Measurements from ENCODE around the gene RBFOX2.
"Not testable (repeated sequence)": the region's sequence is repeated elsewhere in the genome, so short reads cannot be mapped to it uniquely, and the experiment has no call there.

Gene RBFOX2

DNA sequence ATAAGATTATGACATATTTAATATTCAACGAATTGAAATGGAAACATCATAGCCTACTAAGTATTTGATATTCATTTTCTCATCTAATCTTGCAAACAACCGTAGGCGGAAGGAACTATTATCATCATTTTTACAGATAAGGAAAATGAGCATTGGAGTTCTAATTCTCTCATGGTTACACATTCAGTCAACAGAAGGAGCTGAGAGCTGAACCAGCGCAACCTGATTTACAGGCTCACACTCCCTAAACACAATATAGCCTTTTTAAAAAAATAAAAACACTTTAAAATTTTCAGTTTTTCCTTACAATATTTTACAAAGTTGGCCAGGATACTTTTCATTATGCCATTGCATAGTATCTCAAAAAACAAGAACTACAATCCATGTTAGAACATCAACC, 236.1 kb downstream of the RBFOX2 start:
- no peak for DNase-seq (ENCODE audit: low read depth in 2 of 3, low spot score in 1 of 3)

DNA sequence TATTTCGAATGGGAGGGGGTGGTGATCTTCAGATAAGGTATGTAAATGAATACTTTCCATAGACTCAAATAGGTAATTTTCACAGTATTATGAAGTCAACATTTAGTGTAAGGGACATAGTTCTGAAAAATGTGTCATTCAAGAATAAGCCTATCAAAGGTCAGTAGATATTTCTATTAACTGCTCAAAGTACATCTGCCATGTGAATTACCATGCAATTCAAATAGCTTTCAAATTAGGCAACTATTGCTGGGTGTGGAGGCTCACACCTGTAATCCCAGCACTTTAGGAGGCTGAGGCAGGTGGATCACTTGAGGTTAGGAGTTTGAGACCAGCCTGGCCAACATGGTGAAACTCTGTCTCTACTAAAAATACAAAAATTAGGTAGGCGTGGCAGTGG, 236.8 kb downstream of the RBFOX2 start:
- not testable (repeated sequence) for DNase-seq (ENCODE audit: low read depth in 2 of 3, low spot score in 1 of 3)

DNA sequence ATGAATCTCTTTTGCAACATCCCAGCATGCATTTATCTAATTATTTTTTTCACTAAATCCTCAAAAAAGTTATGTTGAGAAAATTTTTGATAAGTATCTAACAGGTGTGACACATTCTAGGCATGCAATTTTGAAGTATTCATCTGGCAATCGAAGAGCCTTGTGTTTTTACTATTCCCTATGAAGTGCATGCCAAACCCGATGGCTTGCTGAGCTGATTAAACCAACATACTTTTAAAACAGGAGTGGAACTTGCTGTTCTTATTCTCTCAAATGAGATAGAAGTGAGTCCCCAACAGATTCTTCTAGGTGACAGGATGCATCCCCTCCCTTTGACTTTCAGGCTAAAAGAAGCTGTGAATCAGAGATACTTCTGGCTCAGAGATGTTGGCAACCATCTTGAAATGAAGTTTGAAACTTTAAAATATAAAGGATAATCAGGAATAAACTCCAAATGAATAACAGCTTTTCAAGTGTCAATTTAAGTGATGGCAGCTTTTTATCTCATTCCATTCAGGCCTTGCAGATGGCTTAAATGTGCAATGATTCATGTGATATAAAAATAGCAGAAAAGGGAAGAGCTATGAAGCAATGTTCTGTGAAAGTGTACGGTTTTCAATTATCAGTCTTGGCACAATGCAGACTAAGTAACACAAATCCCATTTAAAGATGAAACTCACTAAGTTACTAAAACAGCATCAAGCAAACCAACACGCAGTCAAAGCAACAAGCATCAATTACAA, 243.3 kb downstream of the RBFOX2 start:
- no peak for DNase-seq (ENCODE audit: low read depth in 2 of 3, low spot score in 1 of 3)

DNA sequence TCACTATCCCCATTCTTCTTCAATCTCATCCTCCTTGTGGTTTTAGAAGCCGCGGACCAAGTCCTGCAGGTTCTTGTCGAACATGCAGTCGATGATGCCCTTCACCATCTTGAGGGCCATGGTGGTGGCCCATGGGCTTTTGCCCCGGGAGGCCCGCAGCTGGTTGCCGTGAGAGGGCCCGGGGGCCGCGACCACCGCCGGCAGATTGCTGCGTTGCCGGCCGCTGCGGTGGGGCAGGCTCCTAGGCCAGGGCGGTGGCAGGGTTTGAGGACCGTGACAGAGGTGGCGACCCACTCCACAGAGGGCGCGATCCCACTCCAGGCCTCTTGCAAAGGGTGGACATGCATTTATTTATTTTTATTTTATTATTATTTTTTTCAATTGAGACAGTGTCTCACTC, 244.0 kb downstream of the RBFOX2 start:
- no peak for DNase-seq (ENCODE audit: low read depth in 2 of 3, low spot score in 1 of 3)

DNA sequence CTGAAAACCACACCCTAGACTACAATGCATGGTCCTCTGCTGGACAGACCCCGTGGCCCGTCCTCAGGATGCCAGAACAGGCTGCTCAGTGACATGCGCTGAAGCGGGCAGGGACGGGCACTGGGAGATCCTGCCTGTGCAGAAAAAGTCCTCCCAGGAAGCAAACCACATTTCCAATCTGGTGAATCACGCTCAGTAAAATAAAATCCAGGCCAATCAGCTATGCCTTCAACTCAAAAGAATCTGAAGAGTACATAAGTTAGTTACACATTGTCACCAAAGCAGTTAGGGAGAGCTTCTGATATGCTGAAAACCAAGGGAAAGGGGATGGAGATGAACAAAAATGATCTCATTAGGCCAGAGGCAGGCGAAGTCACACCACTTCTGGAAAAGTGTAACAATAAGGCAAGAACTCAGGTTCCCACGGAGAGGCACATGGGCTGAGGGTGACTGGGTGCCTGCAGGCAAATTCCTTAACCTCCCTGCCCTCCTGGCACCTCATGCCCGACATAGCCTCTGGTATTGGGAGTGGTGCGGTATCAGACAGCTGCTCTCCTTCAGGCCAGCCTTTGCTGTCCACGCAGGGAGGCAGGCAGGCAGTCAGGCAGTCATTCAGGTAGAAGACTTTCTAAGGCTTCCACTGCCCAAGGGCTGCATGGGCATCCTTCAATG, 244.5 kb downstream of the RBFOX2 start:
- no peak for DNase-seq (ENCODE audit: low read depth in 2 of 3, low spot score in 1 of 3)

DNA sequence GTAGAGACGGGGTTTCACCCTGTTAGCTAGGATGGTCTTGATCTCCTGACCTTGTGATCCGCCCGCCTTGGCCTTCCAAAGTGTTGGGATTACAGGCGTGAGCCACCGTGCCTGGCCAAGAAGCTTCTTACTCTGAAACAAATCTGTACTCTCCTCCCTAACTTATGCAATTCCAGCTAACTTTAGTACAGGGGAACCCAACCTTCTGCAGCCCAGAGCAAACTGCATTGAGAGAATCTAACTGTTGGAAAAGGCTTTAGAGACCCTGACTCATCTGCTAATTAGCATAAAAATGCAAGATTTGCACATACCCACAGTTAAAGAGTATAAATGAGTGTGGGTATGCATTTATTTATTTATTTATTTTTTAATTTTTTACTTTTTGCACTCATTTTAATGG, 246.1 kb downstream of the RBFOX2 start:
- DNase-seq (ENCODE audit: low read depth in 2 of 3, low spot score in 1 of 3), result no peak

DNA sequence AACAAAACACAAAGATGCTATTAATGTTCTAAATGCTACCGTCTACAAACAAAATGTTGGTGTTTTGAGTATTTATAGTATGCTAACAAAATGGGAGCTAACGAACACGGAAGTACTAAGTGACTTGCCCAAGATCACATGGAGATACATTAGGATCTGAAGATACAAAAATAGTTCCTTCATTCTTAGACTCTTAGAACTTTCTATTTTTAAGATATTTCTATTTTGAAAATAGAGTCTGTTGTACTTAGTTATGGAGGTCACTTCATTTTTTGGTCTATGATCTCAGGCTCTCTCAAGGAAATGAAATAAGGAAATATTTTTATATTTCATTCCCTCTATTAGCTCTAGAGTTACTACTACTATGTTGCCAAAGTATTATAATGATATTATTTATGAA, 246.7 kb downstream of the RBFOX2 start:
- DNase-seq (ENCODE audit: low read depth in 2 of 3, low spot score in 1 of 3), result no peak

DNA sequence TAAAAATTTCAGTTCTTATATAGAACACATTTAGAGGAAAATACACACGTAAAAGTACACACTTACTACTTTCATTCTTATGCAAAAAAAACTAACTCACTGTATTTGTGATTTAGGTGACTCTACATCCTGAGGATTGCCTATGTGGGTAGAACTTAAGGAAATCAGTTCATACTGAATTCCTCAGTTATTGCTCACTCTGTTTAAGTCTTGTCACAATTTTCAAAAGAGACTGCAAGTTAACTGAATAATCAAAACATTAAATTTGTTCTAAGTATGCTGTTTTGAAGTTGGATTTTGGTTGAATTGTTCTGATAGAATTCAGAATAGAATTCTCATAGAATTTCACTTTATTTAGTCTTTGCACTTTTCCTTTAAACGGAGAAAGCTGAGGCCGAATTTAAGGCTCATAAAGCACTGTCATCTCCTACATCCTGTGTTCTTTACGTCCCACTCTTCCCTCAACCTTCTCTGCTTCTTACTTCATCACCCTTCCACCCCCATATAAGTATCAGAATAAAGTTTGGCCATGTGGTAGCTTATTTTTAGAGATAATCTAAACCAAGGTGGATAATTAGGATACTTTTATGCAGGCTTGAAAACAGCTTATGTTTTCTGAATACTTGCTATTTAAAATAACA, 251.2 kb downstream of the RBFOX2 start:
- no peak for DNase-seq (ENCODE audit: low read depth in 2 of 3, low spot score in 1 of 3)

DNA sequence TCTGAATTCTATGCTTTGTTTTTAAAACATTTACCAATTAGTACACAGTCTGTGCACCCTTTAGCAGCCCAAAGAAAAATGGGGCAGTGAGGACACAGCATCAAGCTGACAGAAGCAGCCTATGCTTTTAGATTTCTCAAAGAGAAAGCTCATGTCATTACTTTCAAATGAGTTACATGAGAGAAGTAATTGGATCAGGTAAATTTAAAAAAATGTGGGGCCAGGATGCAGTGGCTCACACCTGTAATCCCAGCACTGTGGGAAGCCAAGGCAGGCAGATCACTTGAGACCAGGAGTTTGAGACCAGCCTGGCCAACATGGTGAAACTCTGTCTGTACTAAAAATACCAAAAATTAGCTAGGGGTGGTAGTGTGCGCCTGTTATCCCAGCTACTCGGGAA, 253.3 kb downstream of the RBFOX2 start:
- no peak for DNase-seq (ENCODE audit: low read depth in 2 of 3, low spot score in 1 of 3)

DNA sequence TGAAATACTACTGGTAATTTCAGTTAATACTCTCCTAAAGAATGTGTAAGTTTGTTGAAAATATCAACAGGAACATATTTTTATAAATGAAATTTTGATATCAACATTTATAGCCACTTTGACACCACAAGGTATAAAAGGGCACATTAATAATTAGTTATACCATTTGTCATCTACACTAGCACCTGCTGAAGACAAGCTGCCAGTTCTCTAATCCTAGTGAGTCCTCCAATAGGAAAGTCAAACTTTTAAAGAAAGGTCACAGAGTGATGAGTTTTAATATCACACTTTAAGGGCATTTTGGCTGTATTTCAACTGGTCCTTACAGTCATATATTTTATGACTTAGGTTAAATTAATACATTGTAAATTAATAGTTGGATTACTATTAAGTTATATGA, 258.6 kb downstream of the RBFOX2 start:
- no peak for DNase-seq (ENCODE audit: low read depth in 2 of 3, low spot score in 1 of 3)

DNA sequence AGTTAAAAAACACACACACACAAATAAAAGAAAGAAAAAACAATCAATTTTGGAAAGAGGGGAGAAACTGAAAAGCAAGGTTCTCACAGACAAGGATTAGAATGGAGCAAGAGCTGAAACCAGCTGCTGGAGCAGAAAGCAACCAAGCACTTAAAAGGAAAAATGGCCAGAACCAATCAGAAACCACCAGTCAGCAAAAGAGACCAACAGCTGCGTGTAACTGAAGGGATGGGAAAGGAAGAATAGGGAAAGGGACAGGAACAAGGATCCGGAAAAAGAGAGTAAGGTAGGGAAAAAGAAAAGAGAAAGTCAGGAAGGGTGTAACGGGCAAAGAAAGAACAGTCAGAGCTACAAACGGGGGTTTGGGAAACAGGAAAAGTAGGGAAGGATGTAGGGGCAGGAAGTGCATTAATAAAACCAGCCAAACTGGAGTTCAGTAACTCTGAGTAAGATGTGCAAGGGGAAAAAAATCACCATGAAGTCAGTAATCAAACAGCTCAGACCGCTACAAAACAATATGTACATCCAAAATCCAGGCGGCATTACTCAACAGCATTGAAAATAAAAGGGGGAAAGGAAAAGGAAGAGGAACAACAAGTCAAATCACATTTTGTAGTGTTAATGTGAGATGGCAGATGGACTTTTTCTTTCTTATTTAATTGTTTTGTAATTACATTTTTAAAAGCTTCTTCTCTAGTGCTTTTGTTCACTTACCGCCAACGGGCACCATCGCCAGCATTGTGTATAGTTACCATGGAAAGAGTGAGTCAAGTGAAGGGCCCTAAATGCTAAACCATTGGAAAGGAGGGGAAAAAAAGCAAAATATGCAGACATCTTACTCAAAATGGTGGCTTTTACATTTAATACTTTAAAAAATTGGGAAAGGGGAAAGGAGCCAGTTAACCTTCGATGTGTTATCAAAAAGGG, 261.7 kb downstream of the RBFOX2 start:
- no peak for DNase-seq (ENCODE audit: low read depth in 2 of 3, low spot score in 1 of 3)

DNA sequence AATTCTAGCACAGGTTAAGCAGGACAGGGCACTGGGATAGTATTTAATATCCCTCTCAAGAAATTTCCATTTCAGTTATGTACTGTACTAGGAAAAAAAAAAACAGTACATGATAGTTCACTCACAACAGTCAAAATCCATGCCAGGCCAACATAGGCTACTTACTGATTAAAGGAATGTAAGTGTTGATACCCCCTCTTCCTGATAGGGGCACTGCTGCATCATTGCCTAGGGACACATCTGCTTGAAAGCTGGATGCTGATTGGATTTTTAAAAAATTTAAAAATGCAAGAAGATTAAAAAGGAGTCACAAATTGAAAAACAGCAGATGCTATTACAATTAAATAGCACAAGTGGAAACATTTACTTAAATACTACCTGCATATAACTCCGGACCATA, 267.6 kb downstream of the RBFOX2 start:
- no peak for DNase-seq (ENCODE audit: low read depth in 2 of 3, low spot score in 1 of 3)

DNA sequence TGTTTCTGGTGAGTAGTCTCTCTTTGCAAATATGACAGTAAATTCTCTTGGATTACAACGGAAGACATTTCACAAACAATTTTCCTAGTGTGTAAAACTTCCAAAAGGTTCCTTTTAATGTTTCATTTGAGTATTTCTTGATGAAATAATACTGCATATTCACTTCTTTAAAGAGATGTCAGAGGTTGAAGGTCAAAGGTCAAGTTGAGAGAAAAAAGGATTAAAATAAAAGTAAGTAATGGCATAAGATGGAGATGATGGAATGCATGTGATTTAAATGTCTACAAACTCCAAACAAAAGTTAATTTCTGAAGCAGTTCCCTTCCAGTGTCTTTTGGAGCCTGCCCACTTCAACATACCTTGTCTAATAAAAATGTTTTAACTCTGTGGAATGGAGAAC, 270.2 kb downstream of the RBFOX2 start:
- DNase-seq (ENCODE audit: low read depth in 2 of 3, low spot score in 1 of 3), result no peak

DNA sequence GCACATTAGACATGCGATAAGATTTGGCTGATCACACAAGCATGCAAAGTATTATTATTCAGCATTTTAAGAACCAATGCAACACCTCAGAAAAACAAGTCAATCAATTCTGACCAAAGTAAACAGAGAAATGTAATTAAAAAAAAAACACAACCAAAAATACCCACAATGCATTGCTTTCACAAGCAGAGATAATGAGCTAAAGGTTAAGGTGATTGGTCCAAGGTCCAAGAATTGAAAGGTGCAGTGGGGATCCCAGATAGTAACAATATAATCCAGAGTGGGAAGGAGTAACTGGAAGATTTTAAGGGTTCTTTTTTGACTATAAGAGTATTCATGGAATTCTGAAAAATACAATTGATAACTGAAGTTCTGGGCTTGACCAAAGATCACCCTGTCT, 271.9 kb downstream of the RBFOX2 start:
- no peak for DNase-seq (ENCODE audit: low read depth in 2 of 3, low spot score in 1 of 3)

DNA sequence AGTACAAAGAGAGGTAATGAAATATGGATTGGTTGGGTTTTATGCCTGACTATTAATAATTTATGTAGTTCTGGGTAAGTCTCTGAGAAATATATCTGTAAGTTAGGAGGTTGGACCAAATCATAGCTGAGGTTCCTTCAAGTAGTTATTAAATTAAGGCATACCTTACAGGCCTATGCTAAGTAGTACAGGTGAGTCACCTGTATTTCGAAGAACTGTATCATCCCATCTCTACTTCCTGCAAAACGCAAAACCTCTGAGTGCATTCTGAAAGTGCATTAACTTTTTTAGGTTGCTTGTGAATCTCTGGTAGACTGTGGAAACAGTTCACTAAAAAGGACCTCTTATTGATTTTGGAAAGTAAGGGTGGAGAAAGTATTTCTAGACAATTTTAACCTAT, 273.9 kb downstream of the RBFOX2 start:
- no peak for DNase-seq (ENCODE audit: low read depth in 2 of 3, low spot score in 1 of 3)

DNA sequence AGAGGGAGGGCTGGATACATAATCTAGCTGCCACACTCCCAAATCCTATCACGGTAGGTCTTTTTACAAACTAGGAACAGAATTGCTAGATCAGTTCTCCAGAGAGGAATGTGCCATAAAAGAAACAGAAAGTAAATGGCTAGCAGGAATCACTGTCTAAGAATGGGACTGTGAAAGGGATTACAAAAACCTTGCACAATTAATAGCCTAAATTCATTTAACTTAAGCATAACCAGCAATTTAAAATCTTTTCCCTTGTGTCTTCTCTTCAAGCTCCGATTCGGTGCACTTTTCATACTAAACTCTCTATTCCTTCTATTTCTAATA, 275.8 kb downstream of the RBFOX2 start:
- no peak for DNase-seq (ENCODE audit: low read depth in 2 of 3, low spot score in 1 of 3)

DNA sequence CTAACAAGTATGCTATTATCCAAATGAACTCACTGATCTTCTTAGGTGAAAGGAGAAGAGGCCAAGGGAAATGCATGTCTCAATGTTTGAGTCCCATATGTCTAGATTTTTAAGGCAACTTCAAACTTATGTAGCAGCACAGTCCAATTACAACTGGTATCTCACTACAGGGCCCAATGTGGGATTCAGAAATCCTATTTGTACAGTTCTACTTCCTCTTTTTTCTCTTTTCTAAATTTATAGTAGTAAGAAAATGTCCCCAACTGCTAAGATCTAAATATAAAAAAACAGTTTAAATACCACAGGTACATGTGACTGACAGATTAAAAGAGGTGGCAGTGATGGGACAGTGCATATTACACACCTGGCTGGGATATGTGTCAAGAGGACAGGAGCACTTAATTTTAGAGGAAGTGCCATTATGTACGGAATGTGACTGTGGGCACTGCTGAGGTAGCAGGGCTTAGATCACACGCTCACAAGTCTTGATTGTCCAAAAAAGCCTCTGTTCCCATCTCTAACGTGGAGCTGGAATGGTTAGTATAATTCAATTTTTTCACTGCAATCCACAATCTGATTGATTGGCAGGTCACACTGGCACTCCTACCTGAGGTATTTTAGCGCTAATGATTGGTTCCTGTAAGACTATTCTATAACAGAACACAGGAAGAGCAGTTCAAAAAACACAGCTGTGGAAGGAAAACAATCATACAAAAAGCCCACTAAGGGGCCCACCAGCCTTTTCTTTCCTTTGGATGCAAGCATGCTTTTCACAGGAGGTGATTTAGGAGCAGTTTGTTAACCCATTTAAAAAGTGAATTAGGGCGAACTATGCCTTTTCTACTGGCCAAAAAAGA, 276.4 kb downstream of the RBFOX2 start:
- no peak for DNase-seq (ENCODE audit: low read depth in 2 of 3, low spot score in 1 of 3)

DNA sequence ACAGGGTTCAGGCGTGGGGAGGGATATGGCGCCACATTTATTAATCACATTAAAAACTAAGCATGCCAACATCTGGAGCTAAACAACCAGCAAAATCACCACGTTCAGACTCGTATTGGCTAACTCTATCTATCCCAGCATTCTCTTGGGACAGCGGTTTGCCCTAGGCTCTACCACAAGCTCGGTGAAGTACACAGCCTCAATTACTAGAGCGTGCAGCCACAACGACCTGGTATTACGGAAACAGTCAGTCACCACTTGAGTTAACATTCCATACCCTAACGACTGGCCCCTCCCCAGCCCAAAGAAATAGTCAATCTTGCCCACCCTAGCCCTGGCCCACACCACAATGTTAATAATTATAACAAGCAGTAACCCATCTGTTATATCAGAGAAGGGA, 278.8 kb downstream of the RBFOX2 start:
- no peak for DNase-seq (ENCODE audit: low read depth in 2 of 3, low spot score in 1 of 3)

DNA sequence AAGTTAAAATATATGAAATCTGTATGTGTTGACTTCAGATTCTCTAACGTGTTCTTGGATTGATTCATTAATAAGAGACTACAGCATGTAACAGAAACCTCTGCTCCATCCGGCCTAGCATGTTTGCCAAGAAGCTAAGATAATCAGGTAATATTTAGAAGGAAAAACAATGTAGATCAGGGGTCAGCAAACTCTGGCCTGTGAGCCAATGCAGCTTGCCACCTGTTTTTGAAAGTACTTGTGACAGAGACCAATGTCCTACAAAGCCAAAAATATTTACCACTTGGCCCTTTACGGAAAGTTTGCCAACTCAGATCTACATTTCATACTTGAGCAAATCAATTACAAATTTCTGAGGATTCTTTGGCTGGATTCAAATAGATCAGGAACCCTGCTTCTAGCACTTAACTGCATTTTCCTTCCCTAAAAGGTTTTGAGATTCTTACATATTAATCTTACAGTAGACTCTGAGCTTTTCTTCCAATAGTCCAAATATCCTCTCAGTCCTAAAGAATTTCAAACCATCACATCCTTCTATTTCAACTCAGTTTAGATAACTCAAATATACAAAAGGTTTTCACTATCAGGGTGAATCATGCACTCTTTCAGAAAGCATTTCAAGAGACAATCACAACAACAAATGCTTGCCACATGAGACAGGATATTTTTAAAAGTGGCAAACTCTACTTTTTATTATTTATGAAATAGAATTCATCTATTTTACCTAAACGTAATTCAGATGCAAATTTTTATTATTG, 281.5 kb downstream of the RBFOX2 start:
- no peak for DNase-seq (ENCODE audit: low read depth in 2 of 3, low spot score in 1 of 3)

DNA sequence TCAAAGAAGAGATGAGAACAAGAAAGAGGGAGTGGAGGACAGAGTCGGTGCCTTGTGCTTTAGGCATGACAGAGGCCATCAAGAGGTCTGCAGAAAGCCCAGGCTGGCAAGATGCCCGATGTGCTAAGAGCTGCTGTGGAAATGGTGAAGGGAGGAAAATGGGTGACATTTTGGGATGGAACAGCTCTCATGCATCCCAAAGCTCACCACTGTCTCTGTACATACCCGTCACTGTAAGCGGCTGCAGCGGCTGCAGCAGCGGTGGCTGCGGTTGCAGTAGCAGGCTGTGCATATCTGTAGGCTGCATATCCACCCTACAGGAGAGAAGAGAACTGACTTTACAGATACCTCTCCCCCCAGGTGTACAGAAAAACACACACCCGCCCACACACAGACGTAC, 282.4 kb downstream of the RBFOX2 start:
- DNase-seq (ENCODE audit: low read depth in 2 of 3, low spot score in 1 of 3), result no peak
